Astrocyte (in vitro differentiated cells and primary cell): Measurements from ENCODE around the gene CASP5.
"Not testable (repeated sequence)": the region's sequence is repeated elsewhere in the genome, so short reads cannot be mapped to it uniquely, and the experiment has no call there.

Experiments used
- CTCF ChIP-seq: IDR thresholded peaks from 2 replicates; pipeline ENCODE4 v1.5.1; 2011; ENCODE audit warnings: low read depth, mild to moderate bottlenecking, inconsistent platforms, low read length, moderate library complexity; ENCODE audit not compliant: insufficient read depth
- EZH2 ChIP-seq: IDR thresholded peaks from 2 replicates; pipeline ENCODE4 v1.6.1; 2012; ENCODE audit warnings: mild to moderate bottlenecking, low read length, inconsistent platforms; ENCODE audit not compliant: insufficient read depth

GRCh38 chr11:104972924-104973323 lies 50.0 kb downstream of the CASP5 start:
- TF ChIP-seq EZH2, CTCF: not testable (repeated sequence)
